Cardiac muscle cell (in vitro differentiated cells and primary cell): ENCODE data around the gene LRRC8B. TPM values are rescaled to one million over a fixed set of nuclear protein-coding genes. Genes with fewer than 3 reads are reported as not detected.
A peak's percentile ranks its signal among the peaks of the same experiment; 100 is the strongest.
"Not testable (repeated sequence)": the region's sequence is repeated elsewhere in the genome, so short reads cannot be mapped to it uniquely, and the experiment has no call there.

Source experiments
- DNase-seq, 2 donors: peaks; one replicate each; pipeline versions ENCODE4 v3.0.0 to v3.0.0-alpha.2; 2010 to 2017; ENCODE audit warnings: low read depth in 1 of 2, low spot score in 1 of 2
- H3K27ac ChIP-seq: fragments of 200-600 bp; sonication (generic); 2 replicates; pipeline ENCODE4 v1.5.1; 2016
- H3K27me3 ChIP-seq: fragments of 200-600 bp; sonication (generic); 2 replicates; pipeline ENCODE4 v1.6.0; 2016; ENCODE audit warnings: control low read depth
- H3K36me3 ChIP-seq: fragments of 200-600 bp; sonication (generic); 2 replicates; pipeline ENCODE4 v1.5.1; 2016; ENCODE audit warnings: control low read depth
- H3K4me1 ChIP-seq: fragments of 200-600 bp; sonication (generic); 2 replicates; pipeline ENCODE4 v1.8.1; 2017; ENCODE audit warnings: low read depth, mild to moderate bottlenecking, mixed run types
- H3K4me3 ChIP-seq: fragments of 200-600 bp; sonication (generic); 2 replicates; pipeline ENCODE4 v1.5.1; 2016; ENCODE audit warnings: mild to moderate bottlenecking
- H3K9me3 ChIP-seq: fragments of 200-600 bp; sonication (generic); 2 replicates; pipeline ENCODE4 v1.5.1; 2017; ENCODE audit warnings: low read depth, mild to moderate bottlenecking, control low read depth
- CTCF ChIP-seq: IDR thresholded peaks from 2 replicates; pipeline ENCODE4 v1.5.1; 2012; ENCODE audit warnings: low read depth, mild to moderate bottlenecking, low read length
- polyA plus RNA-seq: library from polyadenylated mRNA; unstranded; fragments of >200 nt; fragmentation: Nextera tagmentation; extraction: Ambion mirVana; gene quantifications from 2 replicates; pipeline ENCODE4 v1.2.1, GENCODE V29; 2016
- total RNA-seq: library from RNA; depleted of rRNA; stranded (reverse); fragments of >200 nt; gene quantifications from 2 replicates; pipeline ENCODE4 v1.2.3, GENCODE V29; 2016

Gene LRRC8B
- total and polyA plus RNA-seq, 2 experiments from 2014 or later: 6.0 to 6.6 TPM

DNA sequence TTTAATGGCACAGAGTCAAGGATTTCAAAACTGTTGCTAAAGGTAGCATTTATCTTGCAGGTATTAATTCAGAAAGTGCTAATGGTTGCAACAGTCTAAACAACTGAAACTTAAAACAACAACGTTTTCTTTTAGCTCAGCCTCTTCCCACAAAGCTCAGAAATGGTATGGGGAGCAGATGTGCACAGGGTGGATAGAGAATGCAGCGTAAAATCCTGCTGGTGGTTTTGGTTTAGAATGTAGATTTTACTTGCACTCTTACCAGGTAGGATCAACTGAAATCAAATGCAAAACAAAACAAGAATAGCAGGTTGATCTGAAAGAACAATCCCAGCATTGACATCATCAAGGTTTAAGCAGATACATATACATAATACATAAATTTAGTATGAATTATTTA, 104.5 kb downstream of the LRRC8B start:
- Histone ChIP-seq H3K9me3 (no peaks in the 10 kb centered on the region), H3K4me1 (peaks cover 10% of the 10 kb centered on the region), H3K27me3 (no peaks in the 10 kb centered on the region), H3K36me3 (no peaks in the 10 kb centered on the region), H3K27ac (no peak overlapping the region), H3K4me3 (no peak overlapping the region)
- no peak for TF ChIP-seq CTCF
- DNase-seq: no peak

DNA sequence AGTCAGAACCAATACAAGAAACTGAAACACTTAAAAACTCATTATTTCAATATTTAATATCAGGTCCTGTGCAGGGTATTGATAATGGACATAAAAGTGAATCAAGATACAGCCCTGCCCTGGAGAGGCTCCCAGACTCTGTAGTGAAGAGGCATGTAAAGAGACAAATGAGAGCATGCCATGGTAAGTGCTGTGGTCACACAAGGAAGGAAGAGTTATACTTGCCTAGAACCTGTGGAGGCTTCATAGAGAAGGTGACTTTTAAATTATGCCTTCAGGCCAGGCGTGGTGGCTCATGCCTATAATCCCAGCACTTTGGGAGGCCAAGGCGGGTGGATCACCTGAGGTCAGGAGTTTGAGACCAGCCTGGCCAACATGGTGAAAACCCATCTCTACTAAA, 105.0 kb downstream of the LRRC8B start:
- not testable (repeated sequence) for H3K27me3 ChIP-seq, H3K9me3 ChIP-seq, H3K4me3 ChIP-seq, H3K27ac ChIP-seq, DNase-seq, H3K36me3 ChIP-seq
- peaks cover 10% of the 10 kb centered on the region for H3K4me1 ChIP-seq

DNA sequence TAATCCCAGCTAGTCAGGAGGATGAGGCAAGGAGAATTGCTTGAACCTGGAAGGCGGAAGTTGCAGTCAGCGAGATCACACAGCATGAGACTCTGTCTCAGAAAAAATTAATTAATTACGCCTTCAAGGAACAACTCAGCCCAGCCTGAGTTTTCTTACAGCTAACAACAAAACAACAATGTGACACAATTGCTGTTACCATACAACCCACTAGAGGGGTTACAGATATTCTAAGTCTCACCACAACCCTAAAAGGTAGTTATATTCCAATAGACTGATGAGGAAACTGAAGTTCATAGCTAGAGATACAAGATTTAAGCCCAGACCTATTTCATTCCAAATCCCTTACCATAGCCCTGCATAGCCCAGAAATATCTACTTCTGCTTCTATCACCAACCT, 105.4 kb downstream of the LRRC8B start:
- Histone ChIP-seq H3K4me3 (no peak overlapping the region), H3K27me3 (peaks cover 7% of the 10 kb centered on the region), H3K9me3 (no peaks in the 10 kb centered on the region), H3K27ac (no peak overlapping the region), H3K36me3 (no peaks in the 10 kb centered on the region), H3K4me1 (peaks cover 10% of the 10 kb centered on the region)
- DNase-seq: no peak
- TF ChIP-seq CTCF: no peak

GRCh38 chr1:89631816-89632656, 107.4 kb downstream of the LRRC8B start:
- H3K4me3 ChIP-seq: peak overlapping the region; percentile 65
- no peaks in the 10 kb centered on the region for H3K36me3 ChIP-seq
- DNase-seq: peak in 1 of 2 donors; percentile 11
- H3K27me3 ChIP-seq: peaks cover 13% of the 10 kb centered on the region
- no peak for TF ChIP-seq CTCF
- peak overlapping the region; percentile 85 for H3K27ac ChIP-seq
- peaks cover 10% of the 10 kb centered on the region for H3K4me1 ChIP-seq
- H3K9me3 ChIP-seq: no peaks in the 10 kb centered on the region

- peaks cover 10% of the 10 kb centered on the region for H3K4me1 ChIP-seq
- H3K4me3 ChIP-seq: peak within 1 kb of the TSS; percentile 65
- peaks cover 13% of the 10 kb centered on the region for H3K27me3 ChIP-seq
- H3K9me3 ChIP-seq: no peaks in the 10 kb centered on the region
- no peaks in the 10 kb centered on the region for H3K36me3 ChIP-seq
- peak within 1 kb of the TSS; percentile 85 for H3K27ac ChIP-seq
- no peak for TF ChIP-seq CTCF
- peak; percentile 87 to 92 for DNase-seq
Measured at GRCh38 chr1:89632657-89633247, 108.1 kb downstream of the LRRC8B start, which contains the start of gene LRRC8C. Gene LRRC8C, plus strand, starts transcription at chr1:89633120. Its CDS starts 53,354 bp downstream, at chr1:89686474.

GRCh38 chr1:89633248-89633799, 108.7 kb downstream of the LRRC8B start:
- Histone ChIP-seq H3K36me3 (no peaks in the 10 kb centered on the region), H3K4me1 (peaks cover 10% of the 10 kb centered on the region), H3K4me3 (peak overlapping the region; percentile 65), H3K27ac (peak overlapping the region; percentile 85), H3K27me3 (peaks cover 13% of the 10 kb centered on the region), H3K9me3 (no peaks in the 10 kb centered on the region)
- peak; percentile 2 for TF ChIP-seq CTCF
- DNase-seq: peak; percentile 66 to 69
